Measurements from ENCODE around the gene CHSY3.
"Not testable (repeated sequence)": the region's sequence is repeated elsewhere in the genome, so short reads cannot be mapped to it uniquely, and the experiment has no call there.

CHSY3 gene

DNA sequence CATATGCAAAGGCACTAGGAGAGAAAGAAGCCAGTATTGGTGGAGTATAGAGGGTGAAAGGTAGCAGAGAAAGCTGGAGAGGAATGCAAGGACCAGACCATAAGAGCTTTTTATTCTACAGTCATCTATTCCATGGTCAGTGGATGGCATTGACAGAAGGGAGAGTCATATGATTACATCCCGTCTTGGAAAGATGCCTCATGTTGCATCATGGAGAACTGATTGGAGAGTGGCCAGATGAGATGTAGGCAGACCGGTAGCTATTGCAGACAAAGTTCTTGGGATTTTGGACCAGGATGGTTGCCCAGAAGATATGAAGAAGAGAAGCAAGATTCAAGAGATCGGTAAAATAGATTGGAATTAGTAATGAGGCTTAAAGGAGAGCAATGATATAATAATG lies 260.7 kb downstream of the CHSY3 start:
- no peak for DNase-seq (ENCODE audit: low spot score)

DNA sequence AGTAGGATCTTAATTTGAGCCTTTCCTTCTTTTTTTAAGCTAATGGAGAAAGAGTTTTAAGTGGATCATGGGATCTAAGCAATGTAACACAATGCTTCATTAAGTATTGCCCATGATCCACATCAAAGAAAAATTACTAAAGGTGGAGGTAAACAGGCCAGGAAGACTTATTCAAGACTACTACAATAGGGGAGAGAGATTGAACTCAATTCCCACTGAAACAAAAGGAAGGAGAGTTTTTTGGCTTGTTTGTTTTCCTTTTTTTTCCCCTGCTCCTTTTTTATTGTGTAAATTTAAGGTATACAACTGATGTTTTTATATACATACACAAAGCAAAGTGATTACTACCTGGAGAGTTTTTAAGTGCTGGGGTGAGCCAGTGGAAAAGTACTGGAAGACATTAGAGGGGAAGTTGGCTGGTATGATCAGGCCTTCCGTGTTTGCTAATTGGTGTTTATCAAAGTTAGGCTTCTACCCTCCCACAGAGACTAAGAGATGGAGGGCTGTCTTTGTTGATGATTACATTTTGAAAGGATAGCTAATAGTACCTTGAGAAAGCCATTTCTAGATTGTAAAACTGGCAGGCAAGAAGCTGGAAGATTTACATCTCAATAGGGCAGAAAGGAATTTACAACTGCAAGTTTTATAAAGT lies 262.7 kb downstream of the CHSY3 start:
- no peak for DNase-seq (ENCODE audit: low spot score)

DNA sequence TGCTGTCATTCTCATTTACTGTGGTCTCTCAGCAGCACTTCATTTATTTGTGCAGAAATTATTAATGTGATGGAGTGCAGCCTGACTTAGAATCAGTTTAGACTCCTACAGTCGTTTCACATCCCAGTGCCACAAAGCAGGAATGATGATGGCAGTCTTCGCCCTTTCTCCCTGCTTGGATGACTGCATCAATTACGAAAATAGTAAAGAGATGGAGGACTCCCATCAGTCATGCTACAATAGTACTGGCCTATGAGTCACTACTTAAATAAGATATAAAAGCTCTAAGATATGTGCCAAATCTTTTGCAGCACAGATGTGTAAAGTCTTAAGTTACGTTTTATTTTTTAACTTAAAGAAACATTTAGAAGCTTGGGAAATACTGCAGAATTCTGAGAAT lies 263.9 kb downstream of the CHSY3 start:
- DNase-seq (ENCODE audit: low spot score) = no peak

GRCh38 chr5:130171699-130172098 lies 267.4 kb downstream of the CHSY3 start:
- DNase-seq (ENCODE audit: low spot score) = no peak

DNA sequence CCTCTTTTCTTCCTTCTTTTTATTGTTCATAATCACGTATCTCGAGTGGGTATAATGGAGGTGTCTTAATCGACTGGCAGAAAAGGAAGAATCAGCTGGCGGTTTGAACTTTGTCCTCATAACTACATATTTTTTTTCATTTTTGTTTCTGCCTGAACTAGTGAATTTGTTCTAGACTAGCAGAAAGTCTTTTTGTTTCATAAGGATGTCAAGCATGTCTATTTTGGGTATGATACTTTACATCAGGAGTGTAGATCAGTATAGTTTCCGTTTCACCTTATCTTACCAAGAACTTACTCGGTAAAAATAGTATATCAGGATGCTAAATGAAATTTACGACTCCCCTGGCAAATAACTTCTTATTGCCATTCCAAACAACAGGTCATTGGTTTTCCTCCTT lies 278.9 kb downstream of the CHSY3 start:
- no peak for DNase-seq (ENCODE audit: low spot score)

DNA sequence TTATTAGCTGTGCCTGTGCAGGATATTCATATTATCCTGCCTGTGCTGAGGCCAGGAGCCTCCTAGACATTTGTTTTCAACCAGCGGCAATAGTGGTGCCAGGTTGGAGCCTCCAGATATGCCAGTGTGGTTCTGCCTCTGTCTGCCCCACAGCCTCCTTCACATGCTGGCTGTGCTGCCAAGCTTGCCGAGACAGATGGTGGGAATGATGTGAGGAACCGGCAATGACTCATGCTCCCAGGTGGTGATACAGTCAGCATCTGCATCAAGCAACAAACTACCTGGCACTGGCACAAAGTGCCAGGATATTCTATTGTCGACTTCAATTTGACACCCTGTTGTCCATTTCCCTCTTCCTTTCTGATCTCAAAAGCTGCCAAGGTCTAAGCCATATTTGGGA lies 285.7 kb downstream of the CHSY3 start:
- DNase-seq (ENCODE audit: low spot score) = no peak

- DNase-seq (ENCODE audit: low spot score) = no peak
Observed at GRCh38 chr5:130198927-130199326, 294.7 kb downstream of the CHSY3 start.

DNA sequence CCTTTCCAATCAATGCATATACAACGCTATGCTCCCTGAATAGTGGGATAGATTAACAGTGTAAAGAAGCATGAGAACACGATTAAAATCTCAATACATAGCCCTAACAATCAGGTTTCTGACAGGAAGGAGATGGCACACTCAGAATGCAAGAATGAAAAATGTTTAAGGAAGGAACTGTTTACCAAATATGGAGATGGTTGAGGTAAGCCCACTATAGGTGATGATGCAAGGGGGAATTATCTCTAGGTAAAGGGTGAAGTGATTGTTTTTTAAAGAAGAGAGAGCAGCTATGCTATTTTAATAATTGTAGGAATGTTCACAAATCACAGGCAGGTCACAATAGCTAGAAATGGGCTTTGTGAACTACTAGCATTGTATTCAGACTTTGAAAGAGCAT lies 302.4 kb downstream of the CHSY3 start:
- DNase-seq (ENCODE audit: low spot score) = no peak

DNA sequence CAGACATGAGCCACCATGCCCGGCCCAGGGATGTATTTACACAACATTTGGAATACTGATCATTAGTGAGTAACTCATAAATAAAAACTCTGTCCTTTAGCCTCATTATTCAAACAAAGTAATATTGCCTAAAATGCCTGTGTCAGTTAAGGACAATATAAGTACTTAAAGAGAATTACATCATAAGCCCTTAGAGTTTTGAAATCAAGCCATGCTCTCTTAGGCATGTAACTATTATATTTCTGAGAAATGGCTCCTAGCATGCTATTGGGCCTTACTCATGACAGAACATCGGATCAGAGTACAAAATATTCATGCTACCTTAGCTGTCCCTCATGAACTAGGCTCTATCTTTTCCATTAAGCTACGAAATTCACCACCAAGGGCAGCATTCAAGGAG lies 309.3 kb downstream of the CHSY3 start:
- DNase-seq (ENCODE audit: low spot score) = no peak

DNA sequence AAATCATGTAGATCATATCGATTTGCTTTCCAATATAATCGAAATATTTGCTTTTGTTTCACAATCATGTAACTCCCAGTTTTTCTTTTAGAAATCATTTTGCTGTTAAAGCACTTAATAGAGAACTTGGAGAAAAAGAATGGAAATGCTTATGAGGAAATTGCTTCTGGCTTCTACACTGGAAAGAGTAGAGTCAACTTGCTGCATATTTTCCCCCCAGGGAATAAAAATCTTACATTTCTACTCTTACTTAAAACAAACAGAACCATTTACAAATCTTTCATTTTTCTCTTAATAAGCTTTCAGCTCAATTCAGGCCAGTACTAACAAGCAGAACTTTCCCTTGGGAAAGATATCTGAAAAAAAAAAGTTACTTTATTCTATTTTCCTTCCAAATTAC lies 312.0 kb downstream of the CHSY3 start:
- no peak for DNase-seq (ENCODE audit: low spot score)

GRCh38 chr5:130222573-130222972 lies 318.3 kb downstream of the CHSY3 start:
- no peak for DNase-seq (ENCODE audit: low spot score)

GRCh38 chr5:130226556-130226955 lies 322.3 kb downstream of the CHSY3 start:
- DNase-seq (ENCODE audit: low spot score) = not testable (repeated sequence)

GRCh38 chr5:130227699-130228098 lies 323.4 kb downstream of the CHSY3 start:
- no peak for DNase-seq (ENCODE audit: low spot score)

DNA sequence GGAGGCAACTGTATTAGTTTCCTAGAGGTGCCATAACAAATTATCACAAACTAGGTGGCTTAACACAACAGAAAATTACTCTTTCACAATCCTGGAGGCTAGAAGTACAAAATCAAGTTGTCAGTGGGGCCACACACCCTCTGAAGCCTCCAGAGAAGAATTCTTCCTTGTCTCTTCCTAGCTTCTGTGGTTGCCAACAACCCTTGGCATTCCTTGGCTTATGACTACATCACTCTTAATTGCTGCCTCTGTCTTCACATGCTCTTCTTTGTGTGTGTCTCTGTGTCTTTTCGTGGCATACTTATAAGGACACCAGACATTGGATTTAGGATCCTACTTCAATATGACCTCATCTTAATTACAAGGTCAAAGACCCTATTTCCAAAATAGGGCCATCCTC lies 327.5 kb downstream of the CHSY3 start:
- DNase-seq (ENCODE audit: low spot score) = no peak

- no peak for DNase-seq (ENCODE audit: low spot score)
Observed at GRCh38 chr5:130234816-130235215, 330.6 kb downstream of the CHSY3 start.

Data from hematopoietic multipotent progenitor cell treated with erythropoietin and hydrocortisone succinate and interleukin-3 and kit ligand, for 15 days (in vitro differentiated cells).